CD1c-positive myeloid dendritic cell (primary cell): ENCODE measurements around the gene PSMB5.

Experiments
- DNase-seq: peaks from one replicate; pipeline ENCODE4 v3.0.0-alpha.2; 2016; ENCODE audit errors: extremely low spot score

Gene PSMB5

DNA sequence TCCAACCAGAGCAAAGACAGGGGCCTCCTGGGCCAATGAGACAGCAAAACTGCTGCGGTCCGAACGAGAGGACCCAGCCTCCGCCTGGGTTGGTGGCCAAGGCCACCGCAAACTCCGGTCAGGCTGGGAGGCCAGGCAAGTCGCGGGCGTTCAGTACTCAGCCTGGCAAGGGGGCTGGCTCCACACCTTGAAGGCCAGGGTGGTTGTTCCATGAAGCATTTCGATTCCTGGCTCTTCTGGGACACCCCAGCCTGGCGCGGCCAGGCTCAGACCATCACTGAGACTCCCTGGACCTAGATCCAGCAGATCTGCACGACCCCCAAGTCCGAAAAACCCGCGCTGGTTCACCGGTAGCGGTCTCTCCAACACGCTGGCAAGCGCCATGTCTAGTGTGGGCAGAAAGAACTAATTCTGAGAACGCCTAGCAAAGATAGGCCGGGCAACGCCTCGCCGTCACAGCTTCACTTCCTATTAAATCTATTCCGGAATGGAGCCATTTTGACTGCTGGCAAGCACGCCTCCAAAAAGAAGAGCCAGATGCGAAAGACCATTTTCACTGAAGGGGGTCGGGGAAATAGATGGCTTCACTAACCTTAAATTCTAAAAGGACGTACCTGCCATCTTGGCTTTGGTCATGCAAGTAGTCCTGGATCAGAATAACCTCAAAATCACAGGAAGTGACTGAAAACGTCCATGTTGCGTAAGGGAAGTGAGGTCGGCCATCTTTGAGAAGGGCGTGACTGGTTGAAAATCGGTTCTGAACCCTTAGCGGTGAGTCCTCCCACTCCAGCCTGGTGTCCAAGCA, at the start of gene PSMB5:
Gene PSMB5 (minus strand): TSS at position 403 of the 805 bp plus-strand sequence. CDS start 19 bp downstream, at position 384.
- peak; percentile 97 for DNase-seq

DNA sequence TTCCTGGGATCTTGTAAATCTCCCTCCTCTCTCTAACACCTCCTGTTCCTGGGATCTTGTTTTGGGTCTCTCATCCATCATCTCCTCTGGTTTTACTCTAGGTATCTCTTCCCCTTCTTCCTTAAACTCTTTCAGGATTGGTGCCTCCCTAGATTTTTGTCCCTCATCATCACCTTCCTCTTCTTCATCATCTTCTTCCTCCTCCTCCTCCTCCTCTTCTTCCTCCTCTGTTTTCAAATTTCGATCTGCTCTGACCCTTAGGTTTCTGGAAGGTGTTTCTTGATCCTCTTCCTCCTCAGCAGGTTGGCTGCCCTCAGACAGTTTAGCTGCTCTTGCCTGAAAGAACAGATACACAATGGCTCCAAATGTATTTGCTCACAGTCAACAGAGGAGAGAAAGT, 45.8 kb upstream of the PSMB5 start:
- no peak for DNase-seq

DNA sequence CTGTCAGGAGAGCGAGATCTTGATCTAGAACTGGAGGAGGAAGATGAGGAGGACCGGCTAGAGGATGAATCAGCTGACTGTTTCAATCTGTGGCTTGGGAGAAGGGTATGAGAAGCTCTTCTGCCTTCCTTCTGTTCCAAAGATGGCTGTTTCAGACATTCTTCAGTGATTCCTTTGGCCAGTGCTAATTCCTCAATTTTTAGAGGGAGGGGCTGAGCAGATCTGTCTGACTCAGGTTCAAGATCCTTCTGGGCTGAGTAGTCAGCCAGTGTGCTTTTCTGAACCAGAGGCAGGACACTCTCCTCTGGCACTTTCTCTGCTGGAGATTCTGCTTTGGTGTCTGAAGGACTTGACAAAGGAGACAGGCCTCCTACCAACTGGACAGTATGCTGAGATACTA, 45.0 kb upstream of the PSMB5 start:
- peak; percentile 58 for DNase-seq

DNA sequence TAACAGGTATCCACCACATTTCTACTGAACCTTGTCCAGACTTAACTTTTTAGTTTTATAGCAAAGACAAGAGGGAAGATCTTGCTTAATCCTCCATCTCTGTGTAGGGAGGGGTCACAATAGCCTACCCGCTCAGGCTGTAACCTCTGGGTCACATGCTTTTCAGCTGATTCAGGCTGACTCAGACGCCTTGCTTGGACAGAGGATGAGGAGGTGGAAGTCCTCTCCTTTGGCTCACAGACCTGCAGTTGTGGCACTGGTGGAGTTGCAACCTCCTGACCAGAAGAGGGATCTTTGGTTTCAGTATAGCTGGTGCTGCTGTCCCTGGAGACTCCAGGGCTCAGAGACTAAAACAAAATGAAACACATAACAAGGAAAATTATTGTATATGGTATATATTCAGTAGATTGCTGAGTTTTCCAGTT, 44.0 kb upstream of the PSMB5 start:
- DNase-seq = peak; percentile 92

GRCh38 chr14:23077962-23078361, 43.3 kb upstream of the PSMB5 start:
- DNase-seq = no peak

DNA sequence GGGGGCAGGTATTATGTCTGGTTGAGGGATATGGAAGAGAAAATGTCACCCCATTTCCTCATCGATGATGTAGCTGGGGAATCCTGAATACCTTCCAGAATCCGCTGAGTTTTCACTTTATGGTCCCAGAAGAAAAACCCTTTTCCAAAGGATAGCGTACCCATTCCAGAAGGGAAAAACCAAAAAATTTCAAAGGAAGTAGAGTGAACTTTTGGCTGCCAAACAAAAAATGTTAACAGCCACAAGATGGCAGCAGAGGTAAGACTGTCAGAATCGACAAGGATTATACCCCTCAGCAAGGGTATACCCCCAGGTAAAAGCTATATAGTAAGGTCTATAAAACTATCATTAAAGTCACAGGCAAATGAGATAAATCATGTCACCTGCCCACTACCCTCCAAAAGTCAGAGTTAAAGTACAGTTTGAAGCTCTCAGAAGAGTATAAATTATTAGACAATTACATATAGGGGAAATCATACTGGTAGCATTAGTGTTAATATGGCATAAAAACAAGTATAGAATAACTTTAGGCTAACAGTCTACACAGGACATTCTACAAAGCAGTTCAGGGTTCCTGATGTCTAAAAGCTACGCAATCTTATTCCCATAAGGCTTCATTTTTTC, 42.2 kb upstream of the PSMB5 start:
- peak; percentile 58 for DNase-seq

- no peak for DNase-seq
These were observed 40.2 kb upstream of the PSMB5 start for GRCh38 chr14:23074906-23075305.

- DNase-seq = no peak
These were observed 37.3 kb upstream of the PSMB5 start for GRCh38 chr14:23071921-23072539.

GRCh38 chr14:23071244-23071920, 36.7 kb upstream of the PSMB5 start:
- DNase-seq = peak; percentile 77

DNA sequence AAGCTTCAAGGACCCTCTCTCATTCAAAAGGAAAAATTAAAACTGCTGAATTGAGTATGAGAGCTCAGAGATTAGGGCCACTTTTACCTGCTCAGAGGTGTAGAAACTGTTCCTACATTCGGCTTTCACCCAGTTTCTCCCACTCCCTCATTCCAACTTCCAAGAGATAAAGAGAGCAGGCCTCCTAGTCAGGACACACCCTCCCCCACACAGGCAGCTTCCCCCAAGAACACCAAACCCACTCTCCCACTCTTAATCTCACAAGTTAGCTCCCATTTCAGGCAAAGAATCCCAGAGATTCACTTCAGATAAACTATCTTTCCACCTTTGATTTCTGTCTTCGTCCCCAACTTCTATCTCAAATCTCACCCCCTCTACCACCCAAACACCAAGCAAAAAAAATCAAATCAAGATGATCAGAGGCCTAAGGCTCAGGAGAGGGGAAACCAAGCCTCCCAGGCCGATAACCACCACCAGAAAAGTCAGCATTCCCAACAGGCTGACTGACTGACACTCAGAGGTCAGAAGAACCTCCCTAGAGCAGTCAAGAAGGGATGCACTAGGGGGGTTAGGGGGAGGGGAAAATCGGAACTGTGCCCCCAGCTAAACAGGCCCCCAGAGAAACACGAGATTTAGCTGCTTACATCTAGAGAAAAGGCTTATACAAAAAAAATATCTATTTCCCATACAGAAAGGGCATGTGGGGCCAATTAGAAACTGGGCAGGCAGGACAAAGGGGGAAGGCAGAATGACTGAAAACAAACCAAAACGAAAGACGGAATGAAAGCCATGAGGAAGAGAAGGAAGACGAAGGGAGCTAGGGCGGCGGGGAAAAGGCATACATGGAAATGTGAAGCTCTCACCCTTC, 35.8 kb upstream of the PSMB5 start:
- DNase-seq = no peak

GRCh38 chr14:23069413-23069806, 34.7 kb upstream of the PSMB5 start:
- peak; percentile 58 for DNase-seq

GRCh38 chr14:23068789-23069412, 34.2 kb upstream of the PSMB5 start:
- peak; percentile 90 for DNase-seq

DNA sequence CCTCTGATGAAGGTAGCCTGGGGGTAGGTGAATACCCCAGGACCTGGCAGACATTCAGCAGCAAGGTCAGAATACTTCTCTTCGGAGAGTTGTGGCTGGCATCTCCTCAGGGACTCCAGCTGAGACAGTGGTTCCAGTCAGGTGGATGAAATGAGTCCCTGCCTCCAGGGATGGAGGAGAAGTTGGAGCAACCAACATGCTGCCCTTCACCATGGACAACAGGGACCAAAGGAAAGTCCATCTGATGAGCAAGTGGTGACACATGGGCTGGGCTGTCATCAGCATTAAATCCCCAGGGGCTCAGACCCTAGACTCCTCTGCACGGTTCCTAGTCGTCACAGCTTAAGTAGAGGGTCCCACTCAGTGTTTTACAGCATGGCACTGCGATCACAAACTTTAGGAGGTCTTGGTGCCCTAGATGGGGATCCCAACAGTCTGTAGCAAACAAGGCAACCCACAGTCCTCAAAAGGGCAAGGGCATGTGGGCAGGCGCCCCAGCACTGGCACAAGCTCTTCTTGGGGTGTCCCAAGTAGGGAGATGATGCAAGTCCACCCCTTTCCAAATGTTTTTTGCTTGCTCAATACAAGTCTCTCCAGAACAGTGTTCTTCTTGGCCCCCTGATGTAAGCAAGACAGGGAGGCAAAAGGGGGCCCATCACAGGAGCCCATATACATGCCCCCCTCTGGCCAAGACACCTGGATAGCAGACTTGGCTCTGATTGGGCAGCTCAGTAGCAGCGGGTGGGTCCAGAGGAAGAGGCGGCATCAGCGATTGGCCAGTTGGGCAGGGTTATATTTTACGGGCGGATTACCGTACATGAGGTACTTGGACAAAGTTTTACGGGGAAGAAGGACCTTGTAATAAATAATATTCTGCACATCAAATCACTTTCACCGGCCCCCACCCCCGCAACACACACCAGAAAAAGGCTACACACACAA, 33.4 kb upstream of the PSMB5 start:
- no peak for DNase-seq

DNA sequence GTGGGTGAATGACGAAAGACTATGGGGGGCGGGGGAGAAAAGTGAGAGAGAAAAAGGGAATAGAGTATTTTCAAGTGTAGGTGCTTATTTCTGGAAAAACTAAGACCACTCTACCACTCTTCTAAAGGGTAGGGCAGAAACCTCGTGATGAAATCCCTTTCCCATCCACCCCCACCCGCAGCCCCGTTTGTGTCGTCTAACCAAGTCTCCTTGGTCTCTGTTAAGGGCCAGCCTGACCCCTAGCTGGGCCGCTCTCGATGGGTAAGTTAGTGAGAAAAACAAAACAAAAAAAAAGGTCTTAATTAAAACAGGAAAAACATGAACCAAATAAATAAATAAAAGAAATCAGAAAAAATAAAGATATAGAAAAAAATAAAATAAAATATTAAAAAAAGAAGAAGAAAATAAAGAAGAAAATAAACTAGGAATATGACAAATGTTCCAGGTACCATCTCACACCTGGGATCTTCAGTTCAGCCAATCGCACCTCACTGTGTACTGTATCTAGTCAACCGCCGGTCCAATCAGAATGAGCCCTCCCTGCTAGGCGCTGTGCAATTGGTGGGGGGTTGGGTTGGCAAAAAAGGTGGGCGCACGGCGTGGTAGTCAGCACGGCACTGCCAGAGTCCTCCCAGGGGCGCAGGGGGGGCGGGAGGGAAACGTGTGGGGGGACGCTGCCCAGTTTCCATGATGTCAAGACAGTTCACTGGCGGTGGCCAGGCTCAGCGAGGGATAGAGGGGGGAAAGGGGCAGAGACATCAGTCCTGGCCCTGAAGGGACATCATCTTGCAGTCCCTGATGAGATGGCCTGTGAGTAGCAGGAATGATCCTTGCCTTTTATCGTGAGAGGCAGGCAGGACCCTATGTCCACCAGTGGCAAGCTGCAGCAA, 32.4 kb upstream of the PSMB5 start:
- DNase-seq = no peak

DNA sequence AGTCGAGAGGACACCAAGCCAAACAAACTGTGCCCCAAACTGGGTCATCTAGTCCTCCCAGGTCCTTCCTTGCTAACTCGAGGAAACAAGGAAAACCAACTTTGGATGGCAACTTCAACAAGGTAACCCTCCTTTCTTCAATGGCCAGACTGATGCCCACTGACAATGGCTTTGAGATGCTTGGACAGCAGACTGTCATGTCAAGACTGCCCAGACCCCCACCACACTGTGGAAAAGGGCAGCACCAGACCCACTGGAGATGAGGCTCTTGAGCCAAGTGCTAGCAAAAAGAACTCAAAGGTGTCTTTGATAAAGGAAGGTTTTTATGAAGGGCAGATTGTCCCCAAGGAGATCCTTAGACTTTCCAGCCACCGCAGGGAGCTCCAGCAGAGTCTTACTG, 31.7 kb upstream of the PSMB5 start:
- no peak for DNase-seq

DNA sequence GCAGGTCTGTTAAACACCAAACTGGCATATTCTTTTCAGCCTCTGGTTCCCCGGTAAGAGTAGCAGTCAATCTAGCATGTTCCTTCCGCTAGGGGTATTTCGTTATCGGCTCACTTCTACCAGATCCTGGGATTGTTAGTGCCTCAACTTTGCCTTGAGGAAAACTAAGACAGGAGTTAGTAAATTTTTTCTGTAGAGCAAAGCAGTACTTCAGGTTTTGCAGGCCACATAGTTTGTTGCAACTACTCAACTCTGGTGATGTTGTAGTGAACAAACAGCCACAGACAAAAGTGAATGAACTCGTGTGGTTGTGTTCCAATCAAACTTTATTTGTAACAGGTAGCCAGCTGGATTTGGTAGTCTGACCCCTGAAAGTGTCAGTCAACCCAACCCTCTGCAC, 28.9 kb upstream of the PSMB5 start:
- no peak for DNase-seq

DNA sequence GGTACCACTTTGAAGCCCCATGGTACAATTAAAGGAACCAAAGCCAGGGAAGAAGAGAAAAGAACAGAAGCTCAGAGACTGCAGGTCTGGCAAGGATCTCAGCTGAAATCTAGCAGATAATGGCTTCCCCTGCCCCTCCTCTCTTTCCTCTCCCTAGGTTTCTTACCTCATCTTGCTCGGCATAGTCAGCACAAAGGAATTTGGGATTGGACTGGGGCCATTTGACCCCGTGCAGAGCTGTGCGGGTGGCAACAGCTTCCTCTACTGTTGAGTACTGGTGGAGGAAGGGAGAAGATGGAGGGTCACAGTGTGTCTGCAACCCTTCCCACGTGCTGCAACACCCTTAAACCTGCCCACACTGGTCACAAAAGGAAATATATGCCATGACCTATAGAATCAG, 27.3 kb upstream of the PSMB5 start:
- no peak for DNase-seq

GRCh38 chr14:23060536-23061260, 26.0 kb upstream of the PSMB5 start:
- DNase-seq = no peak
